HL-60 (cell line): ENCODE data around the gene CPNE2.

Source experiments
- DNase-seq, 2 experiments: peaks; one replicate each; pipeline ENCODE4 v3.0.0-alpha.2; 2010 to 2020; ENCODE audit warnings: low read depth in 1 of 2, low spot score in 1 of 2
- H3K27ac ChIP-seq: fragments of 250-450 bp; sonication (Bioruptor Pico); replicated peaks from 2 replicates; pipeline ENCODE4 v1.5.1; 2020; ENCODE audit warnings: mild to moderate bottlenecking, moderate library complexity
- H3K27me3 ChIP-seq: fragments of 250-450 bp; sonication (Bioruptor Pico); 2 replicates; pipeline ENCODE4 v1.5.1; 2021; ENCODE audit warnings: mild to moderate bottlenecking, moderate library complexity; ENCODE audit not compliant: insufficient read depth, poor library complexity, severe bottlenecking
- H3K4me3 ChIP-seq: replicated peaks from 2 replicates; pipeline ENCODE4 v1.5.1; 2011; ENCODE audit warnings: mild to moderate bottlenecking, control low read depth, low read length; ENCODE audit not compliant: insufficient read depth
- CTCF ChIP-seq: IDR thresholded peaks from one replicate; pipeline ENCODE4 v1.5.1; 2011; ENCODE audit warnings: low read length, control low read depth, inconsistent platforms; ENCODE audit not compliant: insufficient read depth
- GABPA ChIP-seq: IDR thresholded peaks from 2 replicates; pipeline ENCODE4 v1.6.1; 2012; ENCODE audit warnings: low read depth
- POLR2AphosphoS5 ChIP-seq: IDR thresholded peaks from 2 replicates; pipeline ENCODE4 v1.6.1; 2012; ENCODE audit warnings: low read depth
- REST ChIP-seq: IDR thresholded peaks from 2 replicates; pipeline ENCODE4 v1.6.1; 2012; ENCODE audit warnings: low read depth; ENCODE audit not compliant: insufficient replicate concordance
- SPI1 ChIP-seq: IDR thresholded peaks from 2 replicates; pipeline ENCODE4 v1.6.1; 2012; ENCODE audit warnings: low read depth, mild to moderate bottlenecking, borderline replicate concordance

The CPNE2 gene

GRCh38 chr16:57087003-57087402 lies 5.4 kb upstream of the CPNE2 start:
- DNase-seq = no peak
- H3K4me3 ChIP-seq = no peak overlapping the region
- no peaks in the 10 kb centered on the region for H3K27me3 ChIP-seq
- no peak for TF ChIP-seq SPI1
- TF ChIP-seq REST = no peak
- no peak overlapping the region for H3K27ac ChIP-seq

GRCh38 chr16:57089406-57089805 lies 3.0 kb upstream of the CPNE2 start:
- TF ChIP-seq REST = no peak
- TF ChIP-seq CTCF = no peak
- no peak for TF ChIP-seq POLR2AphosphoS5
- TF ChIP-seq GABPA = no peak
- no peak for TF ChIP-seq SPI1
- DNase-seq = no peak
- no peaks in the 10 kb centered on the region for H3K27me3 ChIP-seq
- no peak overlapping the region for H3K27ac ChIP-seq
- no peak overlapping the region for H3K4me3 ChIP-seq

GRCh38 chr16:57091200-57091974 lies 996 bp upstream of the CPNE2 start:
- peak overlapping the region; percentile 74 for H3K4me3 ChIP-seq
- H3K27me3 ChIP-seq = no peaks in the 10 kb centered on the region
- peak overlapping the region; percentile 83 for H3K27ac ChIP-seq
- no peak for TF ChIP-seq POLR2AphosphoS5
- TF ChIP-seq GABPA = no peak
- no peak for TF ChIP-seq SPI1
- DNase-seq = no peak

- peak overlapping the region; percentile 74 for H3K4me3 ChIP-seq
- H3K27ac ChIP-seq = peak overlapping the region; percentile 76
- TF ChIP-seq CTCF = peak; percentile 15
- TF ChIP-seq SPI1 = no peak
- TF ChIP-seq POLR2AphosphoS5 = no peak
- TF ChIP-seq REST = no peak
- no peak for TF ChIP-seq GABPA
- peak in 1 of 2 experiments; percentile 31 for DNase-seq
- H3K27me3 ChIP-seq = no peaks in the 10 kb centered on the region
Observed at GRCh38 chr16:57092786-57093411, 516 bp downstream of the CPNE2 start.
